Measurements from ENCODE around the gene TTC7B.

DNA sequence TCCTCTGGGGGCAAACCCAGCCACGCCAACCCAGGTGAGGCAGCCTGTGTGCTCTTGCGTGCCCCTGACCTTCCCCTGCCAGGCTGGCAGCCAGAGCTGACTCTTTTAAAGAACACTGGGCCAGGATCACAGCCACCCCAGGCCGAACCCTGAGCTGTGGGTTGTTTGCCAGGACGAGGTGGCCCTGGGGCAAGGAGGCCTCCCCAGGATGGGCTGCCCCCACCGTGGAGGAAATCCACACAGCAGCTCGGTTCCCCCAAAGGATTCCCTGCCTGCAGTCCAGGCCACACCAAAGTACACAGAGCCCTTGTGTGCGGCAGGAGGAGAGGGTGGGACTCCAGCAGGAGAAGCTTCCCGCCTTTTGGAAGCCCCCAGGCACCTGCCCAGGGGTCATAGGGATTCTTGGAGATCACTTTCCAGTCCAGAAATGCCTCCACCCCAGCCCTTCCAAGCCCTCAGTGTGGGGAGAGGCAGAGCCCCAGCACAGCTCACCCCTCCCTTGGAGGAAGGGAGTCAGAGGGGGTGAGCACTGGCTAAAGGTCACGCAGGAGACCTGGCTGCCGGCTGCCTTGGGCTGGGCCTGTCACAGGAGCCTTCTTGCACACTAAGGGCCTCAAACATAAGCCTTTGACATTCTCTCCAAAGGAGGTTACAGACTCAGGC lies 303.8 kb downstream of the TTC7B start:
- TF ChIP-seq, protein P1, sequence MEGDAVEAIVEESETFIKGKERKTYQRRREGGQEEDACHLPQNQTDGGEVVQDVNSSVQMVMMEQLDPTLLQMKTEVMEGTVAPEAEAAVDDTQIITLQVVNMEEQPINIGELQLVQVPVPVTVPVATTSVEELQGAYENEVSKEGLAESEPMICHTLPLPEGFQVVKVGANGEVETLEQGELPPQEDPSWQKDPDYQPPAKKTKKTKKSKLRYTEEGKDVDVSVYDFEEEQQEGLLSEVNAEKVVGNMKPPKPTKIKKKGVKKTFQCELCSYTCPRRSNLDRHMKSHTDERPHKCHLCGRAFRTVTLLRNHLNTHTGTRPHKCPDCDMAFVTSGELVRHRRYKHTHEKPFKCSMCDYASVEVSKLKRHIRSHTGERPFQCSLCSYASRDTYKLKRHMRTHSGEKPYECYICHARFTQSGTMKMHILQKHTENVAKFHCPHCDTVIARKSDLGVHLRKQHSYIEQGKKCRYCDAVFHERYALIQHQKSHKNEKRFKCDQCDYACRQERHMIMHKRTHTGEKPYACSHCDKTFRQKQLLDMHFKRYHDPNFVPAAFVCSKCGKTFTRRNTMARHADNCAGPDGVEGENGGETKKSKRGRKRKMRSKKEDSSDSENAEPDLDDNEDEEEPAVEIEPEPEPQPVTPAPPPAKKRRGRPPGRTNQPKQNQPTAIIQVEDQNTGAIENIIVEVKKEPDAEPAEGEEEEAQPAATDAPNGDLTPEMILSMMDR (conservative IDR thresholded peaks at IDR 0.05 in 1 of 2, IDR thresholded peaks at IDR 0.05 in 1 of 2; ENCODE audit: low read depth in 1 of 2, low read length in 2 of 2) = no peak
- TF ChIP-seq EZH2 (IDR thresholded peaks at IDR 0.05; ENCODE audit: low read length, missing control alignments) = no peak

All from fibroblast of lung (primary cell).